PC-3 (cell line): Measurements from ENCODE around the gene PGAP6. TPM values are rescaled to one million over a fixed set of nuclear protein-coding genes. Genes with fewer than 3 reads are reported as not detected.

Experiments
- ATAC-seq: fragments of 200-7000 bp; cut with Tn5 transposase; 2 replicates; pipeline ENCODE4 v1.9.1; 2020; ENCODE audit warnings: mild to moderate bottlenecking, moderate library complexity
- BruUV-seq: library from RNA; stranded (reverse); fragments of 400-500 nt; replicated peaks from 2 replicates; lab custom pipeline; 2021; lab: Mats Ljungman, UMichigan
- CTCF ChIA-PET: fragments of 300-600 bp; sonication (Branson Sonifier 250); formaldehyde crosslinking; loops from one replicate; lab custom pipeline; 2022; ENCODE audit warnings: antibody characterized with exemption; lab: Charles Lee
- POLR2A ChIA-PET: fragments of 300-600 bp; sonication (Branson Sonifier 250); formaldehyde crosslinking; loops from one replicate; lab custom pipeline; 2022; ENCODE audit warnings: antibody characterized with exemption; ENCODE audit not compliant: unreplicated experiment; lab: Charles Lee
- DNase-seq: peaks from one replicate; pipeline ENCODE4 v3.0.0-alpha.2; 2015
- H2AFZ ChIP-seq: fragments of 300-600 bp; sonication (generic); 2 replicates; pipeline ENCODE4 v1.6.0; 2016; ENCODE audit warnings: antibody characterized with exemption, low read length
- H3F3A ChIP-seq: fragments of 300-600 bp; sonication (generic); one replicate; pipeline ENCODE4 v1.6.0; 2017; ENCODE audit warnings: antibody characterized with exemption, low read length, control low read depth, mild to moderate bottlenecking; ENCODE audit not compliant: unreplicated experiment
- H3K27ac ChIP-seq: fragments of 300-600 bp; sonication (generic); 2 replicates; pipeline ENCODE4 v1.5.1; 2016; ENCODE audit warnings: mild to moderate bottlenecking, low read length
- H3K27me3 ChIP-seq: fragments of 300-600 bp; sonication (generic); 2 replicates; pipeline ENCODE4 v1.6.1; 2016; ENCODE audit warnings: low read length, mixed read lengths
- H3K36me3 ChIP-seq: fragments of 300-600 bp; sonication (generic); 2 replicates; pipeline ENCODE4 v1.6.1; 2016; ENCODE audit warnings: low read depth, mixed run types, low read length, mixed read lengths
- H3K4me1 ChIP-seq: fragments of 300-600 bp; sonication (generic); 2 replicates; pipeline ENCODE4 v1.5.1; 2016; ENCODE audit warnings: low read length; ENCODE audit not compliant: insufficient read depth
- H3K4me2 ChIP-seq: fragments of 300-600 bp; sonication (generic); 2 replicates; pipeline ENCODE4 v1.6.0; 2016; ENCODE audit warnings: low read length
- H3K4me3 ChIP-seq: fragments of 300-600 bp; sonication (generic); 2 replicates; pipeline ENCODE4 v1.5.1; 2016; ENCODE audit warnings: mild to moderate bottlenecking, low read length, mixed read lengths
- H3K79me2 ChIP-seq: fragments of 300-600 bp; sonication (generic); 2 replicates; pipeline ENCODE4 v1.6.1; 2017; ENCODE audit warnings: low read length, mixed read lengths
- H3K9ac ChIP-seq: fragments of 300-600 bp; sonication (generic); 2 replicates; pipeline ENCODE4 v1.6.0; 2016; ENCODE audit warnings: mild to moderate bottlenecking, low read length
- H3K9me2 ChIP-seq: fragments of 300-600 bp; sonication (generic); replicated peaks from 2 replicates; pipeline ENCODE4 v1.6.1; 2016; ENCODE audit warnings: mixed run types, low read length, mixed read lengths
- H3K9me3 ChIP-seq: fragments of 300-600 bp; sonication (generic); 2 replicates; pipeline ENCODE4 v1.6.1; 2016; ENCODE audit warnings: low read length, mixed read lengths
- H4K20me1 ChIP-seq: fragments of 300-600 bp; sonication (generic); 2 replicates; pipeline ENCODE4 v1.6.1; 2016; ENCODE audit warnings: low read length, mixed read lengths
- CTCF ChIP-seq: fragments of 300-600 bp; sonication (generic); conservative IDR thresholded peaks from 2 replicates; pipeline ENCODE4 v1.5.1; 2017; ENCODE audit warnings: antibody characterized with exemption, low read depth, mild to moderate bottlenecking, low read length
- EZH2 ChIP-seq: fragments of 300-600 bp; sonication (generic); IDR thresholded peaks from one replicate; pipeline ENCODE4 v1.6.1; 2017; ENCODE audit warnings: antibody characterized with exemption, mild to moderate bottlenecking, low read length; ENCODE audit not compliant: unreplicated experiment
- EZH2phosphoT487 ChIP-seq: fragments of 300-600 bp; sonication (generic); IDR thresholded peaks from 2 replicates; pipeline ENCODE4 v1.6.1; 2018; ENCODE audit warnings: mild to moderate bottlenecking, antibody characterized with exemption, low read length, borderline replicate concordance
- intact Hi-C: fragments of 100-400 bp; cut with micrococcal nuclease; formaldehyde crosslinking; loops from 2 replicates; pipeline ENCODE4 v1.9.0; 2023
- total RNA-seq: library from RNA; depleted of rRNA; stranded (reverse); fragments of >200 nt; gene quantifications from 2 replicates; pipeline ENCODE4 v1.2.3, GENCODE V29; 2014

The PGAP6 gene
- total RNA-seq, 1 experiment from 2014 or later, result 40.8 TPM

DNA sequence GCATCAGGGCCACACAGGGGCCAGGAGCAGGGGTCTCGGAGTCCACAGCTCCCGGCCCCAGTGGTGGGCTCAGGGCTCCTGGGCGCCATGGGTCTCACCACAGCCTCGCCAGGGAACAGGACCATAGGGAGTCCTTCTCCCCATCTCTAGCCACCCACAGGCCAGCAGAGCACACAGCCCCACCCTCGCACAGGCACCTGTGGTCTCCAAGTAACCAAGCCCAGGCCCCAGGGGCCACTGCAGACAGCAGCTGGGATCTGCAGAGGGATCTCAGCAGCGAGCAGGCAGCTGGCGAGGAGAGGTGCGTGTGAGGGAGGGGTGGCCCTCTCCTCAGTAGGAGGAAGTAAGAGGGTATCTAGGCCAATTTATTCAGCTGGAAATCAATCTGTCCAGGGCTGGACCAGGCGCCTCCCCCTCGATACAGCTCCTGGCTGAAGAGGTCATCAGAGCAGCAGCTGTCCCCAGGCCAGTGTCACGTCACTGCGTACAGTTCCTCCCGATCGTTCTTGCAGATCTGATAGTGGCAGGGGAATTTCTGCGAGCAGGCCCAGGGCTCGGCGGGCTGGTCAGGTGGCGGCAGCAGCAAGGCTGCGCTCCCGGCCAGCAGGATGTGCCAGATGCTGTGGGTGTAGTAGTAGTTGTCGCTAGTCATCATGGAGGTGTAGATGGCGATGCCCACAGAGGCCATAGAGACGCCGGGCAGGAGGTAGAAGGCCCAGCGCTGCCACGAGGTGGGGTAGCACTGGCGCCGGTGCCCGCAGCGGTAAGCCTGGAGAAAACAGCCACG is 10.1 kb downstream of the PGAP6 start:
- intact Hi-C loops, result no loop called here
- no peak for TF ChIP-seq EZH2phosphoT487
- no peak for TF ChIP-seq CTCF
- TF ChIP-seq EZH2, result no peak
- no peak overlapping the region for H3K4me2 ChIP-seq
- H2AFZ ChIP-seq, result no peak overlapping the region
- H3K9me3 ChIP-seq, result no peaks in the 10 kb centered on the region
- H3K79me2 ChIP-seq, result no peaks in the 10 kb centered on the region
- no peak overlapping the region for H3K27ac ChIP-seq
- no peaks in the 10 kb centered on the region for H3K36me3 ChIP-seq
- ChIA-PET POLR2A (no interaction called here), CTCF (no interaction called here)
- H3K9ac ChIP-seq, result no peak overlapping the region
- H3K27me3 ChIP-seq, result no peaks in the 10 kb centered on the region
- BruUV-seq, result no TSS peak
- H3K4me3 ChIP-seq, result no peak overlapping the region
- H3K9me2 ChIP-seq, result no peaks in the 10 kb centered on the region
- DNase-seq (no peak), ATAC-seq (no peak)
- H3K4me1 ChIP-seq, result peaks cover 5% of the 10 kb centered on the region; the same call in 1 of the 2 replicates
- no peaks in the 10 kb centered on the region for H4K20me1 ChIP-seq
- H3F3A ChIP-seq, result no peaks in the 10 kb centered on the region

DNA sequence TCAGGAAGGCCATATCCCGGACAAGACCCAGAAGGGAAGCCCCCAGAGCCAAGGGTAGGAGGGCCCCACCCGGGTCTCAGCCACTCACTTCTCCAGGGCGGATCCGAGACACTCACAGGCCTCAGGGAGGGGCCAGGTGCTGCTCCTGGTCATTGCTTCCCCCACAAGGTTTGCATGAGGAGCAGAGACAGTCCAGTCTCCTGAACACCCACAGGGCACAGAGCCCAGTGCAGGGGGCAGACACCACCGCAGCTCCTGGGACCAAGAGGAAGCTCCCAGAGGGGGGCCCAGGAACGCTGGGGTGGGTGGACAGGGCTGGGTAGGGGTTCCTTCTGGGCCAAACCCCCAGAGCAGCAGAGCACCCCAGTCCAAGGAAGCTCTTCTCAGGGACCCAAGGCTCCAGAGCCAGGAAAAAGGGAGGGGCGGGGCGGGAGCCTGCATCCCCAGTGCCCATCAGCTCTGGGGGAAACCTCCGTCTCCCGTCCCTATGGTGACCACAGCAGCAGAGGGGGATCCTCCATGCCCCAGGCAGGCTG is 10.7 kb downstream of the PGAP6 start:
- CTCF ChIA-PET, result no interaction called here
- no peak for TF ChIP-seq EZH2phosphoT487
- TF ChIP-seq CTCF, result no peak
- no peak for TF ChIP-seq EZH2
- Histone ChIP-seq H2AFZ (no peak overlapping the region), H3K4me1 (peaks cover 5% of the 10 kb centered on the region; the same call in 1 of the 2 replicates), H3K36me3 (no peaks in the 10 kb centered on the region), H3K4me3 (peak overlapping the region; percentile 10; the same call in 1 of the 2 replicates), H3K27ac (no peak overlapping the region), H3K4me2 (peak overlapping the region; percentile 15; the same call in 1 of the 2 replicates), H3K9me2 (no peaks in the 10 kb centered on the region), H3K9ac (no peak overlapping the region), H3K79me2 (no peaks in the 10 kb centered on the region), H3K27me3 (no peaks in the 10 kb centered on the region), H4K20me1 (no peaks in the 10 kb centered on the region), H3K9me3 (no peaks in the 10 kb centered on the region), H3F3A (no peaks in the 10 kb centered on the region)
- ATAC-seq (0 out of 2 replicates have a peak, but pooled peaks have one; percentile 14), DNase-seq (no peak)
- intact Hi-C loops, result no loop called here
- POLR2A ChIA-PET, result interaction anchor here (0.6 to 1.0 kb wide), 2 partner anchors 318 to 1784 kb away, joined by 3 to 6 read pairs; partner anchors contain the start of genes POLR3K and TRAF7
- no TSS peak for BruUV-seq
